Peyer's patch (tissue), 4 donors: Measurements from ENCODE around the gene ZYX.

ENCODE experiments used
- CTCF ChIP-seq, 6 experiments: fragments of 450-650 bp in 4 of 6; fragments of 200-600 bp in 2 of 6; sonication (generic) in 1 of 6; IDR thresholded peaks; one replicate each; pipeline ENCODE4 v1.5.1; 2017 to 2019; ENCODE audit warnings: antibody characterized with exemption in 6 of 6, mild to moderate bottlenecking in 3 of 6, moderate library complexity in 1 of 6
- POLR2A ChIP-seq, 2 donors: fragments of 450-650 bp; IDR thresholded peaks; one replicate each; pipeline ENCODE4 v1.5.1; 2017; ENCODE audit warnings: antibody characterized with exemption in 2 of 2, mild to moderate bottlenecking in 2 of 2, moderate library complexity in 2 of 2

- TF ChIP-seq CTCF (IDR thresholded peaks at IDR 0.05) (no peak), POLR2A (IDR thresholded peaks at IDR 0.05) (no peak)
Measured at GRCh38 chr7:143383642-143383957, 2.5 kb downstream of the ZYX start.
